GM06990 (cell line): ENCODE data around the gene KIAA0408.

ENCODE experiments used
- DNase-seq: peaks from one replicate; pipeline ENCODE4 v3.0.0-alpha.2; 2011; ENCODE audit not compliant: insufficient read length; ENCODE audit errors: extremely low read depth
- H3K27me3 ChIP-seq: replicated peaks from 2 replicates; pipeline ENCODE4 v1.6.0; 2011; ENCODE audit warnings: low read length; ENCODE audit not compliant: control insufficient read depth, insufficient read depth
- H3K36me3 ChIP-seq: 2 replicates; pipeline ENCODE4 v1.5.1; 2011; ENCODE audit warnings: low read length; ENCODE audit not compliant: control insufficient read depth, insufficient read depth
- H3K4me3 ChIP-seq: replicated peaks from 2 replicates; pipeline ENCODE4 v1.5.1; 2011; ENCODE audit warnings: low read depth, mild to moderate bottlenecking, control low read depth, low read length
- TF ChIP-seq, protein P1 (sequence below): IDR thresholded peaks from 2 replicates; pipeline ENCODE4 v1.5.1; 2011; ENCODE audit warnings: low read length, control low read depth, mild to moderate bottlenecking, inconsistent platforms; ENCODE audit not compliant: insufficient read depth, poor library complexity, severe bottlenecking

Gene KIAA0408

DNA sequence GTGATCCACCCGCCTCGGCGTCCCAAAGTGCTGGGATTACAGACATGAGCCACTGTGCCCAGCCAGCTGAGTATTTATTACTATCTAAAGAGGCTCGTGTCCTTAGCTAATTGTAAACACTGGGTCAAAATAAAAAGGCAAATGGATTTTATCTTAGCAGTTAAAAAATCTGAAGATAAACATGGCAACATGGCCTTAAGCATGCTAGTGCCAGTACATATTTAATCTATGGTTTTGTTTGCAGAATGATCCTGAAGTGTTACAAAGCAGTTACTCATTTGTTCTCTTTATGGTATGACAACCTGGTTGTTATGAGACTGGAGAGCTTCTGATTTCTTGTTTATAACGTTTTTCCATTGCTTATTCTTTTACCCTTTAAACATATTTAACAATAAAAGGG, 3.9 kb upstream of the KIAA0408 start:
- DNase-seq, result no peak
- TF ChIP-seq, protein P1, sequence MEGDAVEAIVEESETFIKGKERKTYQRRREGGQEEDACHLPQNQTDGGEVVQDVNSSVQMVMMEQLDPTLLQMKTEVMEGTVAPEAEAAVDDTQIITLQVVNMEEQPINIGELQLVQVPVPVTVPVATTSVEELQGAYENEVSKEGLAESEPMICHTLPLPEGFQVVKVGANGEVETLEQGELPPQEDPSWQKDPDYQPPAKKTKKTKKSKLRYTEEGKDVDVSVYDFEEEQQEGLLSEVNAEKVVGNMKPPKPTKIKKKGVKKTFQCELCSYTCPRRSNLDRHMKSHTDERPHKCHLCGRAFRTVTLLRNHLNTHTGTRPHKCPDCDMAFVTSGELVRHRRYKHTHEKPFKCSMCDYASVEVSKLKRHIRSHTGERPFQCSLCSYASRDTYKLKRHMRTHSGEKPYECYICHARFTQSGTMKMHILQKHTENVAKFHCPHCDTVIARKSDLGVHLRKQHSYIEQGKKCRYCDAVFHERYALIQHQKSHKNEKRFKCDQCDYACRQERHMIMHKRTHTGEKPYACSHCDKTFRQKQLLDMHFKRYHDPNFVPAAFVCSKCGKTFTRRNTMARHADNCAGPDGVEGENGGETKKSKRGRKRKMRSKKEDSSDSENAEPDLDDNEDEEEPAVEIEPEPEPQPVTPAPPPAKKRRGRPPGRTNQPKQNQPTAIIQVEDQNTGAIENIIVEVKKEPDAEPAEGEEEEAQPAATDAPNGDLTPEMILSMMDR, result no peak
- H3K27me3 ChIP-seq, result no peaks in the 10 kb centered on the region
- no peaks in the 10 kb centered on the region for H3K36me3 ChIP-seq
- H3K4me3 ChIP-seq, result no peak overlapping the region

DNA sequence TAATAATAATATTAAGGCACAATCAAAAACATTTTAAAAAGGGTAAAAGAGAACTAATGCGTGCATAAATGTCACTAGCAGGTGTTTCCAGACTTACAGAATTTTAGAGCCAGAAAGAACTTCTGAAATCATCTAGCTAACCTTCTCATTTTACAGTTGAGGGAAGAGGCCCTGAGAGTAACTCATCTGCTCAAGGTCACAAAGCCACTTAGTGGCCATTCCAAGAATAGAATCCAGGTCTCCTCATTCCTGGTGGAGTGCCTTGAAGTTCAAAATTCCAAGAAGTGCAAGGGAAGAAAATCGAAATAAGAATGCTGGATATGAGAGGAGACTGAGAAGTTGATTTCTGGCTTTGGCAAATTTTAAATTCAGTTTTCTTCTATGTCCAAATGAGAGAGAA, 3.2 kb upstream of the KIAA0408 start:
- no peak overlapping the region for H3K4me3 ChIP-seq
- H3K36me3 ChIP-seq, result no peaks in the 10 kb centered on the region
- DNase-seq, result no peak
- no peaks in the 10 kb centered on the region for H3K27me3 ChIP-seq
- TF ChIP-seq, protein P1, result no peak

GRCh38 chr6:127460465-127460864, 1.3 kb upstream of the KIAA0408 start:
- no peaks in the 10 kb centered on the region for H3K27me3 ChIP-seq

DNA sequence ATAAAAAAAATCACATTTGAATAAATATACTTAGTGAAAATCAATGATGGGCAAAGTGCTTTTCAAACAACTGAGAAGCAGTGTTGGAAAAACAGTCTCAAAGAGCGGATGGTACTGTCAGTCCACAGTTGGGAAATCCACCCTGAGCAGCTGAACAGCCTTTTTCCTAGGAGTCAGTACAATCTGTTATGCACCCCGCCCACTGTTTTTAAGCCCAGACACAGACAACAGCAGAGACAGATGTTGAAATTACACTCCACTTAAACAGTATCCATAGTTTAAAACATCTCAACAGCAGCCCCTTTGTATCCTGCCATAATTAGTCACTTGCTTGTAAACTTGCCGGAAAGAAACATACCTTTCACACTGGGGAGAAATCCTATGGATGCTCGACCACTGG, 372 bp downstream of the KIAA0408 start:
- DNase-seq, result no peak
- TF ChIP-seq, protein P1, result no peak

More at GRCh38 chr6:127460465-127460864, 1.3 kb upstream of the KIAA0408 start:
- H3K36me3 ChIP-seq, result no peaks in the 10 kb centered on the region
- TF ChIP-seq, protein P1, result no peak
- no peak for DNase-seq
- no peak overlapping the region for H3K4me3 ChIP-seq

GRCh38 chr6:127458222-127458621, 967 bp downstream of the KIAA0408 start:
- TF ChIP-seq, protein P1, result no peak
- no peaks in the 10 kb centered on the region for H3K27me3 ChIP-seq
- no peak overlapping the region for H3K4me3 ChIP-seq
- DNase-seq, result no peak
- H3K36me3 ChIP-seq, result no peaks in the 10 kb centered on the region

More for the DNA sequence above, 372 bp downstream of the KIAA0408 start:
- no peak overlapping the region for H3K4me3 ChIP-seq
- no peaks in the 10 kb centered on the region for H3K36me3 ChIP-seq
- no peaks in the 10 kb centered on the region for H3K27me3 ChIP-seq

DNA sequence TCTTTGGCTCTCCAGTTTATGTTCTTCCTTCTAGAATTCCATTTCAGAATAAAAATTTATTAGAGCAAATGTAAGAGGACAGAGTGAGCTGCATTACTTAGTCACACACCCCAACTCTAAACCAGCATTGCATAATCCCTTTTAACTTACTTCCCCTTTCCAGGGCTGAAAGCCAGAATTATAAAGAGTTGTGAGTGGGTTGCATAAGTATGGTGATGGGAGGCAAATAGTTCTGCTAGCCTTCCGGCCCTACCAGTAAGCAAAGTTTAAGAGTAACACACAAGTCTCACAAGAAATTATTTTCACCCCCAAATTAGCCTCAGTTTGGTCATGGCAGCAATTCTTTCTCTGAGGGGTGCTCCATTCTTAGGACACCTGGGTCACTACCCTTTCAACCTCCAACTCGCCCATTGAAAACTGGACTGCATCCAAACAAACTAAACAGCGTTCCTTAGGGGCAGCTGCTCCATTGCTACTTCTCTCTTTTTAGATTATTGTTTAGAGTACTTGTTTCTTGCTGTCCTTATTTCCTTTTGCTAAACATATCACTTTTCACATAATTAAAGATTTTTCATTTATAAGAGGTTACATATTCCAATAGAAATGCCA, 1.6 kb downstream of the KIAA0408 start:
- Histone ChIP-seq H3K4me3 (no peak overlapping the region), H3K27me3 (no peaks in the 10 kb centered on the region), H3K36me3 (no peaks in the 10 kb centered on the region)
- DNase-seq, result no peak
- TF ChIP-seq, protein P1, result no peak
